HG02884 (cell line): Measurements from ENCODE around the gene STIL.
"Not testable (repeated sequence)": the region's sequence is repeated elsewhere in the genome, so short reads cannot be mapped to it uniquely, and the experiment has no call there.

Experiments used
- ATAC-seq: cut with Tn5 transposase; IDR thresholded peaks from one replicate; pipeline ENCODE4 v1.9.1; 2021; ENCODE audit warnings: mild to moderate bottlenecking, moderate library complexity; ENCODE audit not compliant: unreplicated experiment

STIL gene

GRCh38 chr1:47323599-47324031 is 9.7 kb upstream of the STIL start:
- ATAC-seq: no peak

- not testable (repeated sequence) for ATAC-seq
These were observed 6.0 kb upstream of the STIL start for GRCh38 chr1:47319968-47320367.

DNA sequence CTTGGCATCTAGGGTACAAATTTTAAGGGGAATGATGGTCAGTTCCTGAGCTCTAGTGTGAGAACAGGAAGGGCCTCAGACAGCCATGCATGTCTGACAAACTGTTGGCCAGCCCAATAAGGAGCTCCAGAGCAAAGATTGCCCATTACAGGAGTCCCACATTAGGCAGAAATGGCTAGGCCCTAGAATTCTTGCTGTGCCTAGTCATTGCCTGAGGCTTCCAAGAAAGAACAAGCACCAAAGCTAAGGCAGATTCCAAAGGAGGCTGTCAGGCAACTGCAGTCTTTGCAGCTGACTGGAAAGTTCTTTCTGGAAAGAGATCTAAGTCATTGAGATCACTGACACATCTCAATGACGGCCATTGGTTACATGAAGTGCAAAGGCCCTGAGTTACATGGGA is 3.9 kb upstream of the STIL start:
- ATAC-seq: no peak

GRCh38 chr1:47309427-47309826 is 4.5 kb downstream of the STIL start:
- ATAC-seq: no peak

GRCh38 chr1:47302472-47302871 is 11.5 kb downstream of the STIL start:
- no peak for ATAC-seq

GRCh38 chr1:47298025-47298699 is 15.8 kb downstream of the STIL start:
- ATAC-seq: no peak

DNA sequence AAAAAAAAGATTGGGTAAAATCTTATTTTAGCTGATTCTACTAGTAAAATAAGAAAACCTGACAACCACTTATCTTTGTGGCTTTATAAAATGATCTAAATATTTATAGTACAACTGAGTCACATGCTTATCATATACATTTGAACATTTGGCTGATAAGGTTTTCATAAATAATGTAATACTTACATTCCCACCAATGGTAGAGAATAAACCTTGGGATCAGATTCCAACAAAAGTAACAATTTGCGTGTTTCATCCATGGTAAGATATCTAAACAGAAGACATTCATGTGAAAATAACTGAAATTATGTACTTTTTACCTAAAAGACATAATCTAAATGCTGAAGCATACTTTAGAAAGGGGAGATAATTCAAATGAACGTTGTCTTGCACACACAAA is 18.4 kb downstream of the STIL start:
- ATAC-seq: no peak

DNA sequence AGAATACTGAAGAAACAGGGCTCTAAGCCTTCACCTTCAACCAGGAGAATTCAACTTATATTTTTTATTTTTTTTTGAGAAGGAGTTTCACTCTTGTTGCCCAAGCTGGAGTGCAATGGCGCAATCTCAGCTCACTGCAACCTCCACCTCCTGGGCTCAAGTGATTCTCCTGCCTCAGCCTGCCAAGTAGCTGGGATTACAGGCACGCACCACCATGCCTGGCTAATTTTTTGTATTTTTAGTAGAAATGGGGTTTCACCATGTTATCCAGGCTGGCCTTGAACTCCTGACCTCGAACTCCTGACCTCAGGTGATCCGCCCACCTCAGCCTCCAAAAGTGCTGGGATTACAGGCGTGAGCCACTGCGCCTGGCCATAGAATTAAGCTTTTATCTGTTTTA is 19.1 kb downstream of the STIL start:
- ATAC-seq: not testable (repeated sequence)

DNA sequence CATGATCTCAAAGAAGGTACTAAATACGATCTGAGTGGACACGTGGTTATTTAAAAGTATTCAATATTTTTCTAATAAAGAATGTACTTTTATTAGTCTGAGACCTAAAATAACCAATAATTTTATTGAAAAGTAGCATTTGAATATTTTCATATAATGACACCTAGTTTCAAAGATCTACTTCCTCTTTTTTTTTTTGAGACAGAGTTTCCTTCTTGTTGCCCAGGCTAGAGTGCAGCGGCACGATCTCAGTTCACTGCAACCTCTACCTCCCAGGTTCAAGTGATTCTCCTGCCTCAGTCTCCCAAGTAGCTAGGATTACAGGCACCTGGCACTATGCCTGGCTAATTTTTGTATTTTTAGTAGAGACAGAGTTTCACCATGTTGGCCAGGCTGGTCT is 25.8 kb downstream of the STIL start:
- ATAC-seq: not testable (repeated sequence)

DNA sequence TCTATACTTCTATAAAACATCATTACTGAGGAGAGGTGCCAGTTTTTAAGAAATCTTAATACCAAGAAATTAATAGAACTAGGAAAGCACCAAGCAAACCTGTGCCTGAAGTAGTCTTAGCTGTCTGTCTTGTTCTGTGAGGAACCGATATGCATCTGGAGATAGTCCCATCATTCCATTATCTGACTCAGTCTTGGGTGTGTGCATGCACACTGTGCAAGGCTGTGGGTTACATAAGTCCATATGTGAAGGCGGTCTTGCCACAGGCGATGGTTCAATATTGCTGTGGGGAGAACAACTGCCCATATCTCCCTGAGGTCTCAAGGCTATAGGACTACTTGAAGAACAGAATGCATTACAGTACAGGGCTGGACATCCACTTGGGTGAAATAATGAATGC is 33.8 kb downstream of the STIL start:
- ATAC-seq: no peak

DNA sequence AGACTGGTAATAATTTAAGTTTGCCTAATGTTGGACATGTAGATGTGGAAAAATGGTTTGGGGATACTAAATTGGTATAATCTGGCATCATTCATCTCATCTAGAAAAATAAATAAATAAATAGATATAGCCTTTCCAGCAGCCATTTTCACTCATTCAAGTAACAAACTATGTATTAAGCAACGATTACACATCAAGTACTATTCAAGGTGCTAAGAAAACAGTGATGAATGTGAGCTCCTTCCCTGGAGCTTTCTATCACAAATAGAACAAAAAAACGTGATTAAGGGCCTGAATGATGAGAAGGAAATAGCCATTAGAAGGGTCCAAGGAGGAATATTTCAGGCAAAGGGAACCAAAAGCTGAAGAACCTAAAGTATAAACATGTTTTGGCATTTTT is 37.1 kb downstream of the STIL start:
- no peak for ATAC-seq

DNA sequence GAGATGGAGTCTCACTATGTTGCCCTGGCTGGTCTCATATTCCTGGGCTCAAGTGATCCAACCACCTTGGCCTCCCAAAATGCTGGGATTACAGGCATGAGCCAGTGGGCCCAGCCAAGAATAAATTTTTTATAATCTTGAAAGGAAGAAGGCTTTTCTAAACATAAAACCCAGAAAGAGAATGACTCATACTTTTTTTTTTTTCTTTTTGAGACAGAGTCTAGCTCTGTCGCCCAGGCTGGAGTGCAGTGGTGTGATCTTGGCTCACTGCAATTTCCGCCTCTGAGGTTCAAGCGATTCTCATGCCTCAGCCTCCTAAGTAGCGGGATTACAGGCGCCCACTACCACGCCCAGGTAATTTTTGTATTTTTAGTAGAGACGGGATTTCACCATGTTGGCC is 38.1 kb downstream of the STIL start:
- ATAC-seq: not testable (repeated sequence)

- ATAC-seq: not testable (repeated sequence)
These were observed 48.4 kb downstream of the STIL start for GRCh38 chr1:47265529-47265928.

DNA sequence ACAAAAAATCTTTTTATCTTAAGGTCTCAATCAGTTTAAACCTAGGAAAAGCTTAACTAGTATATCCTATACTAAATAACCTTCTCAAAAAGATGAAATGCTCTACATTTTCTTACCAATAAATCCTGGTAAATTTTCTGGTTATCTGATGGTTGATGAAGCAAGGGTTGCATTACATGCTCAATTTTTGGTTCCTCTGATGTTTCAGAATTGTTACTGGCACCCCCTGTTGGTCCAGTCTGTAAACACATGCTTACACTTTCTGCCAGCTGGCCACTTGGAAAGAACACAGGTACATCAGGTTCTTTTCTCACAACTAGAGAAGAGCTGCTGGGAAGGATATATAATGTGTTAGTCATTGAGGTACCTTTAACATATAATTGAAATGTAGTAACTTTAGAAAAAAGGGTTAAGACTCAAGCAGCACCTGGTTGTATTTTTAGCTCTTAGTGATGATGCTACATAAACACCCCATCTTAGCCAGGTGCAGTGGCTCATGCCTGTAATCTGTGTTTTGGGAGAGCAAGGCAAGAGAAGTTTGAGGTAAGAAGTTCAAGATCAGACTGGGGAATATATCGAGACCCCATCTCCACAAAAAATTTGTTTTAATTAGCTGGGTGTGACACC is 51.0 kb downstream of the STIL start:
- no peak for ATAC-seq

GRCh38 chr1:47257224-47257623 is 56.7 kb downstream of the STIL start:
- no peak for ATAC-seq

GRCh38 chr1:47252795-47253194 is 61.2 kb downstream of the STIL start:
- ATAC-seq: no peak

DNA sequence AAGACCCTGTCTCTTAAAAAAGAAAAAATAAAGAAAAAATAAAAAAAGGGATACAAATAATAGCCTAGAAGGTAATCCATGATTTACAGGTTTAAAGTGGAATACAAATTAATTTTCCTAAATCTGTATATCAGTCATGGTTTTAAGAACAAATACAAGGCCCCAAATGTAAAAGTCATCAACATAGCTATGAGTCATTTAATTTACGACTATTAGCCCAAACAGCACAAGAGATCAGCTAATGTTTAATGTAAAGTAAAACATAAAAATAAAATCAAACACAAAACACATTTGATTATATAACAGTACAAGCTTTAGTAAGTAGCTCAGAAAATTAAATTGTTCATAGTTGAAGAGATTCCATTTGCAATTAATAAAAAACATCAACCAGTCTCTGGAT is 61.6 kb downstream of the STIL start:
- no peak for ATAC-seq

- no peak for ATAC-seq
These were observed 64.2 kb downstream of the STIL start for GRCh38 chr1:47249755-47250154.

GRCh38 chr1:47244339-47244862 is 69.5 kb downstream of the STIL start:
- no peak for ATAC-seq

DNA sequence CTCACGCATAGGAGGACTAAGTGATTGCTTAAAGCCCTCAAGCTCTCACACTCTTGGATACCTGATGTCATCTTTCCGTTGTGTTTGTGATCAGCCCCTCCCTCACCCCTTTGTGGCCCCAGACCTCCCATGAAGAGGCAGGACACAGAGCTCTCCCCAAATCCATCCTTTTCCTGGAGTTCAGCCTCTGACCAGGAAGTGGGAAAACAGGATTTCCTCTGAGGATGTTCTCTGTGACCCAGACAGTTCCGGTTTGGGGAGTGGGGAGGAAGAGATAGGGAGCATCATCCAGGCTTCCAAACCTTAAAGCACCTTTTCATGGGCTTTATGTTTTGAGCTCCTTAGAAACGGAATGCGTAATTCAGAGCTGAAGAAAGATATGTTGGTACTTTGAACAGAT is 70.0 kb downstream of the STIL start:
- no peak for ATAC-seq

DNA sequence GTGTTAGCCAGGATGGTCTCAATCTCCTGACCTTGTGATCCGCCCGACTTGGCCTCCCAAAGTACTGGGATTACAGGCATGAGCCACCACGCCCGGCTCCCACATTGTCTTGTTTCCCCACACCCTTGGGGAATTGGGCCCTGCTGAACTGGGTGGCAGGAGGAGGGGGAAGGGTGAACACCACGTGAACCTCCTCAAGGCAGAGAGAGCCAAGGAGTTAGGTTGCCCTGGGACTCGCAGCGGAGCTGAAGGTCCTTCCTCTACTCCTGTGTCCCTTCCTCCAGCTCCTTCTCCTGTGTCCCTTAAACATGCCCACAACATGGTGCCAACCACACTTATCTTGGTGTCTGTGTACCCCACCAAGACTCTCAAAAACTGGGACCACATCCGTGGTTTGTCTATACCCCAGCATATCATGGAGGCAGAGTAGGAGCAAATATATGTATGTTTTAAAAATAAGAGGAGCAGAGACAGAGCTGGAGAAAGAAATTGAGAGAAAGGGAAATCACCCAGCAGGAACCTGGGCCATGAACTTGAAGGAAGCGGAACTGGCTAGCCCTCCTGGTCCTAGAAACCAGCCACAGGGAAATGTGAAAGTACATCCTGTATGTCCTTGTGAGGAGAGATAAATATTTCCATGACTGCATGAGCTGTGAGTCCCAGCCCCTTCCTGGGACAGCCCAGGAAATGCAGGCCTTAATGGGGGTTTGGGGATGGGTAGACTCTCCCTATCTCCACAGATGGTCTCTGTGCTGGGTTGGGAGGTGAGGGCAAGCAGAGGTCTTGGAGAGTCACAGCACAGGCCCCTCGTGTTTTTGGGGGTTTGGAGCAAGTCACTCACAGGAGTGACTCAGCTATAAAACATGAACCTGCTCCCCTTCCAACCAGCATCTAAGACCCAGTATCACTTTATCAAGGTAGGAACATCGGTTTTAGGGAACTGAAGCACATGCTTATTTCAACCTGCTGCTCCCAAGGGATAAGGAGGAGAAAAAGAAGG is 72.5 kb downstream of the STIL start:
- ATAC-seq: no peak
